BLaER1 (cell line): ENCODE results near the gene KAT6B.

ENCODE experiments used
- H3K27ac ChIP-seq: shearing (Covaris generic); formaldehyde crosslinking; 2 replicates; pipeline ENCODE4 v1.8.1; 2022
- H3K27me3 ChIP-seq: shearing (Covaris generic); formaldehyde crosslinking; 2 replicates; pipeline ENCODE4 v1.8.1; 2022
- H3K36me3 ChIP-seq: shearing (Covaris generic); formaldehyde crosslinking; 2 replicates; pipeline ENCODE4 v1.8.1; 2022
- H3K4me1 ChIP-seq: shearing (Covaris generic); formaldehyde crosslinking; 2 replicates; pipeline ENCODE4 v1.8.1; 2022
- H3K4me2 ChIP-seq: shearing (Covaris generic); formaldehyde crosslinking; 2 replicates; pipeline ENCODE4 v1.8.1; 2022
- H3K4me3 ChIP-seq: shearing (Covaris generic); formaldehyde crosslinking; 2 replicates; pipeline ENCODE4 v1.8.1; 2022
- H3K9ac ChIP-seq: shearing (Covaris generic); formaldehyde crosslinking; 2 replicates; pipeline ENCODE4 v1.8.1; 2022
- H3K9me3 ChIP-seq: shearing (Covaris generic); formaldehyde crosslinking; 2 replicates; pipeline ENCODE4 v1.8.1; 2022
- H4K20me1 ChIP-seq: shearing (Covaris generic); formaldehyde crosslinking; 2 replicates; pipeline ENCODE4 v1.8.1; 2022
- Cebpa-rat ChIP-seq: shearing (Covaris generic); IDR thresholded peaks from 2 replicates; pipeline ENCODE4 v1.8.1; 2022

KAT6B gene

GRCh38 chr10:74835963-74836362 lies 9.6 kb downstream of the KAT6B start:
- Histone ChIP-seq H3K4me1 (peaks cover 18% of the 10 kb centered on the region), H3K27me3 (no peaks in the 10 kb centered on the region), H3K36me3 (peaks cover 42% of the 10 kb centered on the region), H3K4me2 (no peak overlapping the region), H3K9me3 (peaks cover 23% of the 10 kb centered on the region), H4K20me1 (peaks cover 47% of the 10 kb centered on the region), H3K27ac (no peak overlapping the region), H3K9ac (no peak overlapping the region), H3K4me3 (no peak overlapping the region)
- no peak for TF ChIP-seq Cebpa-rat

- no peak overlapping the region for H3K9ac ChIP-seq
- H3K4me2 ChIP-seq, result no peak overlapping the region
- H3K4me3 ChIP-seq, result no peak overlapping the region
- H3K27me3 ChIP-seq, result no peaks in the 10 kb centered on the region
- TF ChIP-seq Cebpa-rat, result no peak
- peaks cover 47% of the 10 kb centered on the region for H4K20me1 ChIP-seq
- peaks cover 23% of the 10 kb centered on the region for H3K9me3 ChIP-seq
- H3K27ac ChIP-seq, result no peak overlapping the region
- peaks cover 18% of the 10 kb centered on the region for H3K4me1 ChIP-seq
- peaks cover 51% of the 10 kb centered on the region for H3K36me3 ChIP-seq
These were observed 10.5 kb downstream of the KAT6B start for GRCh38 chr10:74836877-74837276.

DNA sequence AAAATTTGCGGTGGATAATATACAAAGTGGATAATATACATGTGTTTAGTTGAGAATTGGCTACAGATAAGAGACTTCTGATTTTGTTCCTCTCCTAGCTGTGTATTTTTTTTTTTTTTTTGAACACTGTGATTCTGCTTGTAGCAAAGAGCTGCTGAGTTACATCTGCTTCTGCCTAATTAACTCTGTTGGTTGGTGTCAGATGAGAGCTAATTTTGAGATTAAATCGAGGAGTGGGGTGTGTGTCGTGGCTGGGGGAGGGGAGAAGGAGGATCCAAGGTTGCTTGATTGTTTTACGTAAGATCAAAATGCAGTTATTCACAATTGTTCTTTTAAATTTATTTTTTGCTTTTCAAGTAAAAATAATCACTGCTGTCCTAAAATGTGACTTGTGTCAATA lies 11.3 kb downstream of the KAT6B start:
- Histone ChIP-seq H3K27ac (no peak overlapping the region), H4K20me1 (peaks cover 39% of the 10 kb centered on the region), H3K9ac (no peak overlapping the region), H3K4me1 (peaks cover 18% of the 10 kb centered on the region), H3K4me3 (no peak overlapping the region), H3K27me3 (no peaks in the 10 kb centered on the region), H3K4me2 (no peak overlapping the region), H3K36me3 (peaks cover 57% of the 10 kb centered on the region), H3K9me3 (peaks cover 23% of the 10 kb centered on the region)
- no peak for TF ChIP-seq Cebpa-rat

- H3K4me1 ChIP-seq, result peaks cover 4% of the 10 kb centered on the region
- peaks cover 19% of the 10 kb centered on the region for H3K9me3 ChIP-seq
- no peak overlapping the region for H3K9ac ChIP-seq
- no peak overlapping the region for H3K27ac ChIP-seq
- H3K4me3 ChIP-seq, result no peak overlapping the region
- peaks cover 70% of the 10 kb centered on the region for H3K36me3 ChIP-seq
- H3K4me2 ChIP-seq, result no peak overlapping the region
- H3K27me3 ChIP-seq, result no peaks in the 10 kb centered on the region
- H4K20me1 ChIP-seq, result peaks cover 22% of the 10 kb centered on the region; the same call in 1 of the 2 replicates
- no peak for TF ChIP-seq Cebpa-rat
These were observed 13.3 kb downstream of the KAT6B start for GRCh38 chr10:74839708-74840107.

GRCh38 chr10:74841265-74841973 lies 15.0 kb downstream of the KAT6B start:
- Histone ChIP-seq H3K27me3 (no peaks in the 10 kb centered on the region), H3K9me3 (peaks cover 2% of the 10 kb centered on the region; the same call in 1 of the 2 replicates), H3K4me3 (no peak overlapping the region), H3K9ac (no peak overlapping the region), H3K36me3 (peaks cover 77% of the 10 kb centered on the region), H4K20me1 (peaks cover 28% of the 10 kb centered on the region), H3K4me1 (no peaks in the 10 kb centered on the region), H3K4me2 (no peak overlapping the region), H3K27ac (no peak overlapping the region)
- TF ChIP-seq Cebpa-rat, result no peak

- no peaks in the 10 kb centered on the region for H3K4me1 ChIP-seq
- no peak overlapping the region for H3K27ac ChIP-seq
- peaks cover 85% of the 10 kb centered on the region for H3K36me3 ChIP-seq
- H3K4me2 ChIP-seq, result no peak overlapping the region
- H3K9me3 ChIP-seq, result no peaks in the 10 kb centered on the region; the same call in 1 of the 2 replicates
- no peak overlapping the region for H3K9ac ChIP-seq
- H4K20me1 ChIP-seq, result peaks cover 34% of the 10 kb centered on the region
- H3K27me3 ChIP-seq, result no peaks in the 10 kb centered on the region
- H3K4me3 ChIP-seq, result no peak overlapping the region
- no peak for TF ChIP-seq Cebpa-rat
These were observed 16.0 kb downstream of the KAT6B start for GRCh38 chr10:74842301-74842954.

GRCh38 chr10:74846958-74847357 lies 20.6 kb downstream of the KAT6B start:
- Histone ChIP-seq H3K9ac (no peak overlapping the region), H3K4me2 (no peak overlapping the region), H4K20me1 (peaks cover 28% of the 10 kb centered on the region), H3K9me3 (peaks cover 5% of the 10 kb centered on the region; the same call in 1 of the 2 replicates), H3K4me1 (peaks cover 8% of the 10 kb centered on the region), H3K36me3 (peaks cover 75% of the 10 kb centered on the region), H3K27ac (no peak overlapping the region), H3K27me3 (no peaks in the 10 kb centered on the region), H3K4me3 (no peak overlapping the region)
- TF ChIP-seq Cebpa-rat, result no peak

DNA sequence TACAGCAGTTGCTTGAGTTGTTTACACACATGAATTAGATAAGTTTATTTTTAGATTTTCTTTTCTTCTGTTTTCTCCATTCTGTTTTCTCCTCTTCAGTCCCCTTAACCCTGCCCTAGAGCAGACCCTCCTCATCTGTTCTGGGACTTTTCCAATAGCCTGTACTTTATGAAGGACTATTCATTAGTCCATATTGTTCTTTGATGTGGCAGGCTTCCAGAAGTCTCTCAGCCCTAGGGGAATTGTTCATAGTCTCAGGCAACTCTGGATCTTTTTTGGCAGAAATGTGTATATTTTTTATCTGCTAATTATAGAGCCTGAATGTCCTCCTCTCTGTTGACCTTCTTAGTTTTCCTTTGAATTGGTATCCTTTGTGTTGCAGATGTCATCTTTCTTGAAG lies 25.4 kb downstream of the KAT6B start:
- H3K27ac ChIP-seq, result no peak overlapping the region
- H3K4me3 ChIP-seq, result no peak overlapping the region
- H3K4me2 ChIP-seq, result peak overlapping the region; percentile 32; the same call in 1 of the 2 replicates
- peaks cover 54% of the 10 kb centered on the region for H3K36me3 ChIP-seq
- peaks cover 29% of the 10 kb centered on the region for H3K4me1 ChIP-seq
- H3K27me3 ChIP-seq, result no peaks in the 10 kb centered on the region
- peaks cover 12% of the 10 kb centered on the region for H3K9me3 ChIP-seq
- TF ChIP-seq Cebpa-rat, result no peak
- H3K9ac ChIP-seq, result no peak overlapping the region
- peaks cover 55% of the 10 kb centered on the region for H4K20me1 ChIP-seq

DNA sequence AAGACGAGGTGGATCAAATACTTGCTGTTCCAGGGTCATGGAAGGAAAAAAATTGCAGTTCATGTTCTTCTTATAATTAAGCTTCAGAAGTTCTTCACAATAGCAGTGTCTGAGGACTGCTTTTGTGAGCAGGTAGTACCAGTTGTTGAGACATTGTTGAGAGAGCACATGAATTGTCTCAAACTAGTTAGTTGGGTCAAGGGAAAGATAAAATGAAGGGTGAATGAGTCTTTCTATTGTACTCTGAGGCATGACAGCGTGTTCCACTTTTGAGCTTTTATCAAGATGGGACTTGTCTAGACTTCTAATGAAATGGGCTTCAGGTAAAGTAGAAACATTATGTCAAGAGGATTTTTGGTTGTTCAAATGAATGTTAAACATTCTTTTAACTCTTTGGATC lies 26.0 kb downstream of the KAT6B start:
- Histone ChIP-seq H3K4me2 (no peak overlapping the region), H3K4me1 (peaks cover 29% of the 10 kb centered on the region), H3K9me3 (peaks cover 12% of the 10 kb centered on the region), H3K27me3 (no peaks in the 10 kb centered on the region), H3K9ac (no peak overlapping the region), H4K20me1 (peaks cover 55% of the 10 kb centered on the region), H3K4me3 (no peak overlapping the region), H3K36me3 (peaks cover 57% of the 10 kb centered on the region), H3K27ac (no peak overlapping the region)
- TF ChIP-seq Cebpa-rat, result no peak

DNA sequence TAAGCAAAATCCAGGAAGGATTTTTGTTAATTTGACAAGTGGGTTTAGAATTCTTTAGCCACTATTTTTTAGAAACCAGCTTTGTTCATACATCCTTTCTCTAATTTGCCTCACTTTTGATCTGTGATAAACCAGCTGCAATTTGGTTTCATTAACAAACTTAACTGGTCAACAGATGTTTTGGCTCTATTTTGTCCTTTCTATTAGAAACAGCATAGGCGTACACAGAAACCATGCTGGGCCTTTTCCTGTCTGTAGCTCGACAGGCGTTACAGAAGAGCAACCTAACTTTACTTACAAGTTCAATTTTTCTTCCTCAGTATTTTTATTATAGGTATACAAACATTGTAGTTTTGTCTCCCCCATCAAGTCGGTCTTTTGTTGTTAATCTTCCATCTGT lies 28.2 kb downstream of the KAT6B start:
- H3K36me3 ChIP-seq, result peaks cover 40% of the 10 kb centered on the region
- H3K4me3 ChIP-seq, result no peak overlapping the region
- no peak overlapping the region for H3K9ac ChIP-seq
- no peak overlapping the region; the same call in 1 of the 2 replicates for H3K27ac ChIP-seq
- TF ChIP-seq Cebpa-rat, result no peak
- H3K4me2 ChIP-seq, result peak overlapping the region; percentile 48
- no peaks in the 10 kb centered on the region for H3K27me3 ChIP-seq
- peaks cover 7% of the 10 kb centered on the region for H3K9me3 ChIP-seq
- H4K20me1 ChIP-seq, result peaks cover 77% of the 10 kb centered on the region
- peaks cover 29% of the 10 kb centered on the region for H3K4me1 ChIP-seq
